ENCODE data around the gene UTP25.
A peak's percentile ranks its signal among the peaks of the same experiment; 100 is the strongest.

Gene UTP25

DNA sequence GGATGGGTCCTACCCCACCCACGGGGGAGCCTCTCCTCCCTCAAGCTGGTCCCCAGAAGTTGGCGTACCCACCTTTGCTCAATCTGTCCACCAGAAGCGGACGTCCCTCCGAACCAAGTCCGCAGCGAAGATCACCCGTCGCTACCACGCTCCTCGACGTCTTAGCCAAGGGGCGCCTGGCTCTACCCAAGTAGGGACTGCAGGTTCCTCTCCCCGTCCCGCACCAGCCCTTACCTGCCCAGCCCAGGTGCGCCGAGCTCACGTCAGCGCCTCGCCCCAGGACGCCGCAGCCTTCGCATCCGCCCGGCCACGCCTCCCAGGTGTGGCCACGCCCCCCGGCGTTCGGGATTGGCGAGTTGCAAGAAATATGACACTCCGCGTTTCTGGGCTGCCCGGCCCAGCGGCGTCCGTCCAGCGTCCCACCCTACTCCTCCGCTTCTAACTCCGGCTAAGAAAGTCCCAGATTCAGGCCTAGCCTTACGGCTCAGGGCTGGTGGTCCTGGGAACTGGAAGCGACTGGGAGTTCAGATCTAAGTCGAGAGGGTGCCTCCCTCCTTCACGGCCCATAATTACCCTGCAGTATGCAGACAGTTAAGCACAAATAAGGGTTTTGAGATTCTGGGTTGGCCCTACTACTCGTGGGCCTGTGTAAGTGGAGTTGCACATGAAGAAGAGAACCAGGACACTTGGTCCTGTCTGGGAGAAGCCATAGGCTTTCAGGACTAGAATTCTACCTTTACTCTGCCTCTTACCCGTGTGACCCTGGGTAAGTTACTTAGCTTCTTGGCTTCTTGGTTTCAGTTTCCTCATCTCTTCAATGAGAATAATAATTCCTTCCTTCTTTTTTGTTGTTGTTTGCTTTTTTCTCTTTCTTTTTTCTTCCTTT lies 21.7 kb upstream of the UTP25 start, which contains the start of gene IRF6:
Gene IRF6 (minus strand): TSS at position 268 of the 886 bp plus-strand sequence. CDS start 4,729 bp downstream, outside the sequence.
- peak; percentile 54 for DNase-seq (ENCODE audit: low read depth)

GRCh38 chr1:209807509-209807908 lies 20.3 kb upstream of the UTP25 start:
- DNase-seq (ENCODE audit: low read depth), result no peak

GRCh38 chr1:209808059-209808581 lies 19.7 kb upstream of the UTP25 start:
- DNase-seq (ENCODE audit: low read depth), result no peak

GRCh38 chr1:209809611-209810010 lies 18.2 kb upstream of the UTP25 start:
- no peak for DNase-seq (ENCODE audit: low read depth)

- DNase-seq (ENCODE audit: low read depth), result no peak
These were observed 17.0 kb upstream of the UTP25 start for GRCh38 chr1:209810783-209811182.

GRCh38 chr1:209813902-209814301 lies 13.9 kb upstream of the UTP25 start:
- DNase-seq (ENCODE audit: low read depth), result no peak

DNA sequence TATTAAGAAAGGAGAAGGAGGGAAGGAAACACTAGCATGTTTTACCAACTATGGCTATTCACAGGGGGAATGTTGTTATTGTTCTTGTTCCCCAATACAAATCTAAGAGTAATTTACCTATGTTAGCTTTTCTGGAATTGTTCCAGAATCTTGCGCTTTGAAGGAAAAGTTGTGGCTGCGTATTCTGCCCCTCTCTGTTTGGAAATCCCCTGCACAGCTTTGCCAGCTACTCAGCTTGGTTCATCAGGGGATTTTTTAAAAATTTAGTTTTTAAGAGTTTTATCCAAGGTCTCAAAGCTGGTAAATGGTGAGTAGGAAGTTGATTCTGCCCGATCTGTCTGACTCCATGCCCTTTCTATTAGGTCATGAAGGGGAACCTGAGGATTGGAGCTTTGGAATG lies 12.3 kb upstream of the UTP25 start:
- DNase-seq (ENCODE audit: low read depth), result no peak

DNA sequence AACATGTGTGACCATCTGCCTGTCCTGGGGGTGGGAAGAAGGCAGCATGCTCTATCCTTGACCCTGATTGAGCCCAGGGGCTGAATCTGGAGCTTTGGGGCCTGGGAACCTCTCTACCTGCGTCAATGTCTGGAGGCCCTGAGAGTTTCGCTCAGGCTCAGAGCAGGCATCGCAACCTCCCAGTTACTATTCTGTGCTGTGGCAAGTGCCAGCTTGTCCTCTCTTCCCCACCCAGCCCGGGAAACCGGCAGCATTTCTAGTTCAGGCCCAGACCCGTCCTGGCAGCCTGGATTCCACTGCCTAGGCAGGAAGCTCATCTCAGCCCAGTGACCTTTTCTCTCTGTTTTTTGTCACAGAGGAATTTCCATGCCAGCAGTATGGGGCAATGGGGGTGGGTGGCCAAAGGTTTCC lies 11.8 kb upstream of the UTP25 start:
- DNase-seq (ENCODE audit: low read depth), result no peak

- DNase-seq (ENCODE audit: low read depth), result no peak
These were observed 10.8 kb upstream of the UTP25 start for GRCh38 chr1:209816923-209817322.

DNA sequence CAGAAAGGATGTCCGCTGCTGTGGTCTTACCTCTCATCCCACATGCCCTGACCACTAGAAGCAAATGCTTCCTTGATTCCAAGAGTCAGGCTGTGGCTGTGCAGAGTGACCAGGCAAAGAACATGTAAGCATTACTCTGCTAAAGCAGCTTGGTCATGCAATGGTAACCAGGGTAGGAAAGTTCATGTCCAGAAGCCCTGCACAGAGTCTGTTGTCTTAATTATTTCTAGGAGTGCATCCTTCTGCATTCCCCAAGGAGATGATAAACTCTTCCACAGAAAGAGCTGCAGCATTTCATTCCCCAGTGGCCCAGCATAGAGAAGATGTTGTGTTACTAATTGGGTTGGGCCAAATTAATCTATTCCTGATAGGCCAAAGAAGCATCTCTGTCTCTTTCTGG lies 10.1 kb upstream of the UTP25 start:
- DNase-seq (ENCODE audit: low read depth), result no peak

- DNase-seq (ENCODE audit: low read depth), result no peak
These were observed 8.7 kb upstream of the UTP25 start for GRCh38 chr1:209819058-209819457.

DNA sequence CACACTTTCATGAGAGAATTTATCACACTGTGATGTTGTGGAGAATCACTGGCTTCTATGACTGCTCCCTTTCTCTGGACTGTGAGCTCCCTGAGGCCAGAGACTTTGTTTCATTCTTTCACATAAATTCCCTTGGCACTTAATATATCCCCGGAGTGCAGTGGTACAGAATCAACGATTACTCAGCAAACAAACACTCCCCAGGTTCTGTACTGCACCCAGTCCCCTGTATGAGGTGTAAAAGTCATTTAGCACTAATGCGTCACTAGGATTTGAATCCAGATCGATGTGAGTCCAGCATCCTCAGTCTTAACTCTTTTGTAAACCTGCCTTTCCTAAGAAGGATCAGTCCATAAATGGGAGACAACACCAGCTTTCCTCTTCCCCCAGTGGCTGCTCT lies 6.8 kb upstream of the UTP25 start:
- no peak for DNase-seq (ENCODE audit: low read depth)

- DNase-seq (ENCODE audit: low read depth), result no peak
These were observed 5.1 kb upstream of the UTP25 start for GRCh38 chr1:209822706-209823105.

GRCh38 chr1:209823143-209824041 lies 4.4 kb upstream of the UTP25 start:
- no peak for DNase-seq (ENCODE audit: low read depth)

DNA sequence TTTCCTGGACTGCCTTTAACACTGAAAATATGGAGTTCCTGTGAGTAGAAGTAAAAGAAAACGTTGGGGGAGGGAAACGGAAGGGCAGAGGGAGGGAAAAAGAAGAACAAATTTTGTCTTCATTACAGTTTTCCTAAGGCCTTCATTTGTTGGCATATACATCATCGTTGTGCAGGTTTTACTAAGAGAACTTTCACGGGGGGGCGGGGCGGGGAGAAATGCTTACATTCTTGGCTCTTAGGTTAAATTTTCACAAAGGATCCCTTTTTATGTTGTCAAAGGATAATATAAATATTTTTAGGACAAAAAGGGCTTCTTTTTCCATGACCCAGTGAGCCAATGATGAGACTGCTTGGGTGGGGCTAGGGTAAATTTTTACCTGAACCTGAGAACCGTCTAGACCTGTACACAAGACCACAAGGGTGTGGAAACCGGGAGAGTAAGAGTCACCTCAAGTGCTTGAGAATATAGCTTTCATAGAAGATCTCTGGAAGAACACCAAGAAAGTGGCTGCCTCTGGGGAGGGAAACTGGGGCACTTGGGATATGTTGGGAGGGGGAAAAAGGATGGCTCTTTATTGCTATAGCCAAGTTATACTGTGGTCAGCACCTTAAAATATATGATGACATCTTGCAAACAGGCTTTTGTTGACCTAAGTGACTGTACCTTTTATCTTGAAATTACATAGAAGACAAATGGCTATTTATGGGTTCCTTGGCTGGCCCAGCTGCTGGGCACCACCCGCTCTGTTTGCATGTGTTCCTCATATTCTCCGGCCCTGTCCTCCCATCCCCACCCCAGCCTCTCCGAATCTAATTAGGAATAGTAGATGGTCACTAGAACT lies 2.0 kb upstream of the UTP25 start:
- DNase-seq (ENCODE audit: low read depth), result no peak

DNA sequence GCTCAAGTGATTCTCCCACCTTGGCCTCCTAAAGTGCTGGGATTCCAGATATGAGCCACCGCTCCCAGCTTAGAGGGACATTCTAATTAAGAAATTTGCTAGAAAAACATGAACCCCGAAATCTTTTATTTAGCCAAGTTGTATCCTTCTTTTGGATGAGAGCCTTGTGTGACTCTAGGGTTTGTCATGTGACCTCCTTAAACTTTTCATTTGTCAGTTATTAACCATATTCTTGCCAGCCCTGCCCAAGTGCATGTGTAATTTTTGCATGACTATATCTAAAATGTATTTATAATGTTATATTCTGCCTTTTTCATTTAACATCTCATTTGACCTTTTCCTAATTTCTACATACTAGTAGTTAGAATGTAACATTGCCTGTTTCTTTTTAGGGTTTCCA lies 1.9 kb downstream of the UTP25 start:
- no peak for DNase-seq (ENCODE audit: low read depth)

- DNase-seq (ENCODE audit: low read depth), result no peak
These were observed 3.0 kb downstream of the UTP25 start for GRCh38 chr1:209830722-209831121.

DNA sequence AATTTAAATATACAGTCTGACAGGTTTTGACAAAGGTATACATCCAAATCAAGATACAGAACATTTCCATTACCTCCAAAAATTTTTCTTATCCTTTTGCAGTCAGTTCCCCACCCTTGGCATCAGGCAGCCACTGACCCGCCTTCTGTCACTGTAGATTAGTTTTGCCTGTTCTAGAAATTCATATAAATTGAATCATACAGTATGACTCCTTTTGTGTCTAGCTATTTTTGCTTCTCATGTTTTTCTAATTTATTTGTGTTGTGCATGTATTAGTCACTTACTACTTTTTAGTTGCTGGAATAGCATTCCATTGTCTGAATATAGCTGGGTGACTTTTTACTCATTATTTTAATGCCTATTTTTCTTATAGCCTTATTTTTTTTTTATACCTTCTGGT lies 3.8 kb downstream of the UTP25 start:
- no peak for DNase-seq (ENCODE audit: low read depth)

- no peak for DNase-seq (ENCODE audit: low read depth)
These were observed 8.1 kb downstream of the UTP25 start for GRCh38 chr1:209835782-209836298.

GRCh38 chr1:209837671-209838070 lies 9.9 kb downstream of the UTP25 start:
- DNase-seq (ENCODE audit: low read depth), result no peak

- DNase-seq (ENCODE audit: low read depth), result no peak
These were observed 10.8 kb downstream of the UTP25 start for GRCh38 chr1:209838537-209838936.
